Natural killer cell treated with Interleukin-12 subunit alpha and Interleukin-12 subunit beta and Interleukin-15 and Interleukin-18, amount 100 ng/mL, for 72 hours (primary cell): ENCODE measurements around the gene C12orf50. TPM values are rescaled to one million over a fixed set of nuclear protein-coding genes. Genes with fewer than 3 reads are reported as not detected.
"Not testable (repeated sequence)": the region's sequence is repeated elsewhere in the genome, so short reads cannot be mapped to it uniquely, and the experiment has no call there.

Experiments
- ATAC-seq, 2 donors: fragments of 150-1000 bp; cut with Tn5 transposase in 1 of 2; sonication (Bioruptor Pico), chemical (Tn5 transposase) in 1 of 2; 2 replicates each; pipeline ENCODE4 v1.10.0; 2021
- DNase-seq: peaks from one replicate; pipeline ENCODE4 v3.0.0; 2022; ENCODE audit warnings: low spot score
- H3K27ac Mint-ChIP-seq, 2 donors: 1 replicate in 1 of 2; 2 replicates in 1 of 2; pipeline ENCODE4 v1.8.0; 2022; ENCODE audit warnings: mixed read lengths in 2 of 2, mild to moderate bottlenecking in 1 of 2, moderate library complexity in 1 of 2
- H3K27me3 Mint-ChIP-seq, 2 donors: 1 replicate in 1 of 2; 2 replicates in 1 of 2; pipeline ENCODE4 v1.8.0; 2022; ENCODE audit warnings: mixed read lengths in 2 of 2
- H3K36me3 Mint-ChIP-seq: one replicate; pipeline ENCODE4 v1.8.0; 2022; ENCODE audit warnings: mixed read lengths
- H3K4me1 Mint-ChIP-seq, 2 donors: 1 replicate in 1 of 2; 2 replicates in 1 of 2; pipeline ENCODE4 v1.8.0; 2022; ENCODE audit warnings: low read depth in 2 of 2, mixed read lengths in 2 of 2, mild to moderate bottlenecking in 1 of 2
- H3K4me3 Mint-ChIP-seq: one replicate; pipeline ENCODE4 v1.8.0; 2022; ENCODE audit warnings: mixed read lengths
- H3K9me3 Mint-ChIP-seq: 2 replicates; pipeline ENCODE4 v1.8.0; 2022; ENCODE audit warnings: mixed read lengths
- total RNA-seq, 2 donors: library from RNA; stranded (reverse); gene quantifications; one replicate each; pipeline ENCODE4 v1.2.3, GENCODE V29; 2022

Gene C12orf50
- not detected for total RNA-seq

- H3K27ac Mint-ChIP-seq: no peak within 1 kb of the TSS
- H3K9me3 Mint-ChIP-seq: no peaks in the 10 kb centered on the region
- H3K4me1 Mint-ChIP-seq: no peaks in the 10 kb centered on the region
- no peak for ATAC-seq
- DNase-seq: no peak
- H3K4me3 Mint-ChIP-seq: no peak within 1 kb of the TSS
- H3K36me3 Mint-ChIP-seq: no peaks in the 10 kb centered on the region
- peaks cover 11 to 13% of the 10 kb centered on the region in 2 donors for H3K27me3 Mint-ChIP-seq
These were observed at the start of gene C12orf50 for GRCh38 chr12:88029093-88029665. TSS of gene C12orf50 (minus strand) at chr12:88029401. CDS start at chr12:88026962, 2,439 bp downstream.

- peaks cover 30% of the 10 kb centered on the region for H3K36me3 Mint-ChIP-seq
- DNase-seq (no peak), ATAC-seq (no peak)
- no peak overlapping the region for H3K27ac Mint-ChIP-seq
- H3K27me3 Mint-ChIP-seq: no peaks in the 10 kb centered on the region
- no peaks in the 10 kb centered on the region for H3K9me3 Mint-ChIP-seq
- H3K4me3 Mint-ChIP-seq: no peak overlapping the region
- peaks cover 10 to 12% of the 10 kb centered on the region in 2 donors for H3K4me1 Mint-ChIP-seq
These were observed 38.1 kb upstream of the C12orf50 start for GRCh38 chr12:88067301-88067700.

GRCh38 chr12:88063375-88063774 is 34.2 kb upstream of the C12orf50 start:
- peaks cover 10 to 12% of the 10 kb centered on the region in 2 donors for H3K4me1 Mint-ChIP-seq
- H3K36me3 Mint-ChIP-seq: peaks cover 12% of the 10 kb centered on the region
- ATAC-seq (no peak), DNase-seq (no peak)
- no peak overlapping the region for H3K4me3 Mint-ChIP-seq
- H3K27me3 Mint-ChIP-seq: no peaks in the 10 kb centered on the region
- no peak overlapping the region for H3K27ac Mint-ChIP-seq
- H3K9me3 Mint-ChIP-seq: no peaks in the 10 kb centered on the region

GRCh38 chr12:88062474-88062873 is 33.3 kb upstream of the C12orf50 start:
- Mint-ChIP-seq H3K4me1 (peaks cover 10 to 12% of the 10 kb centered on the region in 2 donors), H3K27me3 (no peaks in the 10 kb centered on the region), H3K27ac (no peak overlapping the region), H3K9me3 (no peaks in the 10 kb centered on the region), H3K36me3 (peaks cover 13% of the 10 kb centered on the region), H3K4me3 (no peak overlapping the region)
- ATAC-seq (no peak), DNase-seq (no peak)

GRCh38 chr12:88058719-88059077 is 29.5 kb upstream of the C12orf50 start:
- DNase-seq (no peak), ATAC-seq (no peak)
- Mint-ChIP-seq H3K27ac (no peak overlapping the region), H3K27me3 (no peaks in the 10 kb centered on the region), H3K36me3 (peaks cover 21% of the 10 kb centered on the region), H3K4me3 (no peak overlapping the region), H3K4me1 (peaks cover 10 to 11% of the 10 kb centered on the region in 2 donors), H3K9me3 (no peaks in the 10 kb centered on the region)

GRCh38 chr12:88057994-88058718 is 29.0 kb upstream of the C12orf50 start:
- DNase-seq (no peak), ATAC-seq (no peak)
- H3K27me3 Mint-ChIP-seq: no peaks in the 10 kb centered on the region
- H3K4me1 Mint-ChIP-seq: peaks cover 6% of the 10 kb centered on the region in 2 donors
- peaks cover 16% of the 10 kb centered on the region for H3K36me3 Mint-ChIP-seq
- H3K9me3 Mint-ChIP-seq: no peaks in the 10 kb centered on the region
- H3K27ac Mint-ChIP-seq: no peak overlapping the region
- H3K4me3 Mint-ChIP-seq: no peak overlapping the region

GRCh38 chr12:88056571-88056970 is 27.4 kb upstream of the C12orf50 start:
- H3K36me3 Mint-ChIP-seq: peaks cover 16% of the 10 kb centered on the region
- no peak for DNase-seq
- no peaks in the 10 kb centered on the region for H3K9me3 Mint-ChIP-seq
- H3K27me3 Mint-ChIP-seq: no peaks in the 10 kb centered on the region
- no peak for ATAC-seq
- H3K27ac Mint-ChIP-seq: no peak overlapping the region
- no peaks in the 10 kb centered on the region for H3K4me1 Mint-ChIP-seq
- H3K4me3 Mint-ChIP-seq: no peak overlapping the region

- Mint-ChIP-seq H3K36me3 (peaks cover 16% of the 10 kb centered on the region), H3K4me1 (no peaks in the 10 kb centered on the region), H3K4me3 (no peak overlapping the region), H3K27ac (no peak overlapping the region), H3K27me3 (no peaks in the 10 kb centered on the region), H3K9me3 (no peaks in the 10 kb centered on the region)
- DNase-seq: no peak
- ATAC-seq: peak in 1 of 2 donors; percentile 27
These were observed 23.5 kb upstream of the C12orf50 start for GRCh38 chr12:88052686-88053085.

- no peak for ATAC-seq
- no peak overlapping the region for H3K4me3 Mint-ChIP-seq
- H3K4me1 Mint-ChIP-seq: peaks cover 0 to 5% of the 10 kb centered on the region in 2 donors
- H3K27me3 Mint-ChIP-seq: no peaks in the 10 kb centered on the region
- H3K27ac Mint-ChIP-seq: no peak overlapping the region
- no peaks in the 10 kb centered on the region for H3K9me3 Mint-ChIP-seq
- peaks cover 33% of the 10 kb centered on the region for H3K36me3 Mint-ChIP-seq
- DNase-seq: no peak
These were observed 14.8 kb upstream of the C12orf50 start for GRCh38 chr12:88044035-88044434.

- H3K9me3 Mint-ChIP-seq: no peaks in the 10 kb centered on the region
- H3K4me3 Mint-ChIP-seq: peak overlapping the region; percentile 96
- no peaks in the 10 kb centered on the region for H3K27me3 Mint-ChIP-seq
These were observed 8.6 kb upstream of the C12orf50 start for GRCh38 chr12:88037770-88038169.

GRCh38 chr12:88036353-88036965 is 7.3 kb upstream of the C12orf50 start:
- Mint-ChIP-seq H3K27me3 (no peaks in the 10 kb centered on the region), H3K4me1 (peaks cover 20 to 24% of the 10 kb centered on the region in 2 donors), H3K27ac (peak overlapping the region; percentile 5 to 78), H3K36me3 (no peaks in the 10 kb centered on the region), H3K9me3 (no peaks in the 10 kb centered on the region), H3K4me3 (peak overlapping the region; percentile 96)
- ATAC-seq (no peak), DNase-seq (no peak)

More at GRCh38 chr12:88037770-88038169, 8.6 kb upstream of the C12orf50 start:
- ATAC-seq (no peak), DNase-seq (no peak)
- H3K27ac Mint-ChIP-seq: no peak overlapping the region
- no peaks in the 10 kb centered on the region for H3K36me3 Mint-ChIP-seq
- H3K4me1 Mint-ChIP-seq: peaks cover 20 to 24% of the 10 kb centered on the region in 2 donors

- peaks cover 20 to 24% of the 10 kb centered on the region in 2 donors for H3K4me1 Mint-ChIP-seq
- no peaks in the 10 kb centered on the region for H3K36me3 Mint-ChIP-seq
These were observed 6.7 kb upstream of the C12orf50 start for GRCh38 chr12:88035907-88036289.

GRCh38 chr12:88035271-88035906 is 6.2 kb upstream of the C12orf50 start:
- ATAC-seq (peak; percentile 100), DNase-seq (peak; percentile 89)
- H3K4me3 Mint-ChIP-seq: peak overlapping the region; percentile 96
- no peaks in the 10 kb centered on the region for H3K36me3 Mint-ChIP-seq
- H3K4me1 Mint-ChIP-seq: peaks cover 20 to 24% of the 10 kb centered on the region in 2 donors
- H3K27me3 Mint-ChIP-seq: no peaks in the 10 kb centered on the region
- H3K27ac Mint-ChIP-seq: peak overlapping the region; percentile 78 to 90
- no peaks in the 10 kb centered on the region for H3K9me3 Mint-ChIP-seq

More at GRCh38 chr12:88035907-88036289, 6.7 kb upstream of the C12orf50 start:
- DNase-seq (no peak), ATAC-seq (peak in 1 of 2 donors; percentile 1)
- Mint-ChIP-seq H3K4me3 (peak overlapping the region; percentile 96), H3K9me3 (no peaks in the 10 kb centered on the region), H3K27me3 (no peaks in the 10 kb centered on the region), H3K27ac (peak overlapping the region; percentile 78 to 90)

GRCh38 chr12:88031161-88031560 is 2.0 kb upstream of the C12orf50 start:
- not testable (repeated sequence) for ATAC-seq, H3K27me3 Mint-ChIP-seq, H3K36me3 Mint-ChIP-seq, H3K4me1 Mint-ChIP-seq, H3K27ac Mint-ChIP-seq, H3K4me3 Mint-ChIP-seq, H3K9me3 Mint-ChIP-seq, DNase-seq
